Measurements from ENCODE around the gene RET.
"Not testable (repeated sequence)": the region's sequence is repeated elsewhere in the genome, so short reads cannot be mapped to it uniquely, and the experiment has no call there.

RET gene

DNA sequence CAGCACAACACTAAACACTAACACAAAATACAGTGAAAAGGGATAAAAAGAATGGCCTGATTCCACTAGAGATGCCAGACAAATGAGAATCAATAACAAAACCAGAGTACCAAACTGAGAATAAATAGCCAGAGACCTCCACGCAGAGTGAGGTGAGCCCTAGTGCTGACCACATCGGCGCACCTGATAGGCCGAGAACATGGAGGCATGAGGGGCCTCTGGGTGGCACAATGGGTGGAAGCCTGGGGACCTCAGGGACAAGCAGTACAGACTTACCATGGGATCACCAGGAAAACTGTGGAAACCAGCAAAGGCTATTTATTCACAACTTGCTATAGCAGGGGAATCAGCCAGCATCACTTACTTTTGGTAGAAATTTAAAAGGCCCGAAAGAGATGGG is 59.6 kb downstream of the RET start:
- no peak for DNase-seq (ENCODE audit: low read depth)

DNA sequence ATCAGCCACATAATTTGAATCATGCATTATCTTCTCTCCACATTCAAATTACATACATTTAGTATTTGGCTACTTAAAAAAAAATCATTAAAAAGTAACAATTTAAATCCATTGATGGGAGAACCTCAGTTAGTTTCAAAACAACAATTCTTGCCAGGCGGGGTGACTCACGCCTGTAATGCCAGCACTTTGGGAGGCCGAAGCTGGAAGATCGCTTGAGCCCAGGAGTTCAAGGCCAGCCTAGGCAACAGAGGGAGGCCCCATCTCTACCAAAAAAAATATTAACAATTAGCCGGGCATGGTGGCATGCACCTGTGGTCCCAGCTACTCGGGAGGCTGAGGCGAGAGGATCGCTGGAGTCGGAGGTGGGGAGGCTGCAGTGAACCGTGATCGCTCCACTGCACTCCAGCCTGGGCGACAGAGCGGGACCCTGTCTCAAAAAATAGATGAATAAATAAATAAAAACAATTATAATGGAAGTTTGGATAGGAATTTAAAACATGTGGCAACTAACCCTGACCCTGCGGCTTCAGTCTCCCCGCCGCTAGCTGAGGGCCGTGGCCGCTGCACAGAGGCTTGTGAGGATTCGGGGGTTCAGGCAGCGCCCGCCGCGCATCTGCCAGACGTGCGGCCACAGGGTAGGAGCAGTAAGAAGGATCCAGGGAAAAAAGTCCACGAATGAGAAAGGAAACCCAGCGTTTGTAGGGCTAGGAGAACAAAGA is 60.3 kb downstream of the RET start:
- DNase-seq (ENCODE audit: low read depth) = peak; percentile 33

DNA sequence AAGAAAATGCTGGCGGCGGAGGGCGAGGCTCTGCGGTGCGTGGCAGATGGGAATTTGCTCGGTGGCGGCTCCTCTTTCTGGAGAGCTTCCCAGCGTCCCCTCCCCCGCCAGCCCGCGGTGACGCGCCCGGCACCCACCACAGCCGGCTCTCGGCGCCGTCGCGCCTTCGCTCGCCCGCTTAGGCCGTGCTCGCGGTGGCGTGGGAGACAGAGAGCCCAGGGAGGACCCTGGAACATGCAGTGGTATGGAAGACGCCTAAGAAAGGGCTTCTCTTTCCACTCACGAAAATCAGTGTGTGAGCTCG is 60.8 kb downstream of the RET start:
- peak; percentile 73 for DNase-seq (ENCODE audit: low read depth)

DNA sequence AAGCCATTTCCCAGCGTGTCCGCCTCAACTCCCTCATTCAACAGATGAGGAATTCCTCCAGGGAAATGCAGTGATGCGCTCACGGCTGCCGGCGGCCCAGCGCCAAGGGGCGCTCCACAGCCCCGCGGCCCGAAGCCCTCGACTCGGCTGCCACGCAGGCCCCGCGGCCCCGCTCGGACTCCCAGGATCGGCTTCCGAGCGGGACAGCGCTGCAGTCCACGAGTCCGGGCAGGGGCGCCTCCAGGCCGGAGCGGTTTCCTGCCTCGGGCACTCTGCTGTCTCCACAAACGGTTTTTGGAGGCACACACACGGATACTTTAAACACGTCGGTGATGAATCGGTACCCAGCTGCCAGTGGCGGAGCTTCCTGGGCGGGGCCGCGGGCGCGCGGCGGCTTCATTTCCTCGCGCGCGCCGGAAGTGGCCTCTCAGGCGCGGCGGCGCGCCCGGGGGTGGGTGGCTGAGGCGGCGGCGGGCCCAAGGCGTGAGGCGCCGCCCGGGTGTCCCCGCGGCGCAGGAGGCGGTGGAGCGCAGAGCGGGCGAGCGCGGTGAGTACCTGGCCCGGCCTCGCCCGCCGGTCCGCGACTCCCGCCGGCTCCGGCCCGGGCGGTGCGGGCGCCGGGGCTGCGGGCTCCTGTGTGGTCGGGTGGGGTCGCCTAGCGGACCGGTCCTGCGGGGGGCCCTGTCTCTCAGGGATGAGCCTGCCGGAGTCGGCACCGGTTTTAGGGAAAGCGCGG is 61.3 kb downstream of the RET start, which contains the start of gene CSGALNACT2:
TSS of gene CSGALNACT2 (plus strand) at position 425 of the 736 bp plus-strand sequence. CDS start 16,705 bp downstream, outside the sequence.
- DNase-seq (ENCODE audit: low read depth) = peak; percentile 94

GRCh38 chr10:43138757-43139241 is 61.9 kb downstream of the RET start:
- peak; percentile 79 for DNase-seq (ENCODE audit: low read depth)

GRCh38 chr10:43141421-43141820 is 64.6 kb downstream of the RET start:
- no peak for DNase-seq (ENCODE audit: low read depth)

GRCh38 chr10:43145311-43145710 is 68.4 kb downstream of the RET start:
- DNase-seq (ENCODE audit: low read depth) = no peak

DNA sequence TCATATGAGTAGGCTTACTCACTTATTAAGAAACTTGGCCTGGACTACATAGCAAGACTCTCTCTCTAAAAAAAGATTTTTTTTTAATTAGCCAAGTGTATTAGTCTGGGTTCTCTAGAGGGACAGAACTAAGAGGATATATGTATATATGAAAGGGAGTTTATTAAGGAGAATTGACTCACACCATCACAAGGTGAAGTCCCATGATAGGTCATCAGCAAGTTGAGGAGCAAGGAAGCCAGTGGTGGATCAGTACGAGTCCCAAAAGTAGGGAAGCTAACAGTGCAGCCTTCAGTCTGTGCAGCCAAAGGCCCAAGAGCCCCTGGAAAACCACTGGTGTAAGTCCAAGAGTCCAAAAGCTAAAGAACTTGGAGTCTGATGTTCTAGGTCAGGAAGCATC is 69.1 kb downstream of the RET start:
- DNase-seq (ENCODE audit: low read depth) = not testable (repeated sequence)

- DNase-seq (ENCODE audit: low read depth) = no peak
These were observed 74.5 kb downstream of the RET start for GRCh38 chr10:43151371-43151770.

- no peak for DNase-seq (ENCODE audit: low read depth)
These were observed 77.0 kb downstream of the RET start for GRCh38 chr10:43153901-43154300.

- DNase-seq (ENCODE audit: low read depth) = no peak
These were observed 78.4 kb downstream of the RET start for GRCh38 chr10:43155221-43155620.

- no peak for DNase-seq (ENCODE audit: low read depth)
These were observed 78.9 kb downstream of the RET start for GRCh38 chr10:43155741-43156140.

DNA sequence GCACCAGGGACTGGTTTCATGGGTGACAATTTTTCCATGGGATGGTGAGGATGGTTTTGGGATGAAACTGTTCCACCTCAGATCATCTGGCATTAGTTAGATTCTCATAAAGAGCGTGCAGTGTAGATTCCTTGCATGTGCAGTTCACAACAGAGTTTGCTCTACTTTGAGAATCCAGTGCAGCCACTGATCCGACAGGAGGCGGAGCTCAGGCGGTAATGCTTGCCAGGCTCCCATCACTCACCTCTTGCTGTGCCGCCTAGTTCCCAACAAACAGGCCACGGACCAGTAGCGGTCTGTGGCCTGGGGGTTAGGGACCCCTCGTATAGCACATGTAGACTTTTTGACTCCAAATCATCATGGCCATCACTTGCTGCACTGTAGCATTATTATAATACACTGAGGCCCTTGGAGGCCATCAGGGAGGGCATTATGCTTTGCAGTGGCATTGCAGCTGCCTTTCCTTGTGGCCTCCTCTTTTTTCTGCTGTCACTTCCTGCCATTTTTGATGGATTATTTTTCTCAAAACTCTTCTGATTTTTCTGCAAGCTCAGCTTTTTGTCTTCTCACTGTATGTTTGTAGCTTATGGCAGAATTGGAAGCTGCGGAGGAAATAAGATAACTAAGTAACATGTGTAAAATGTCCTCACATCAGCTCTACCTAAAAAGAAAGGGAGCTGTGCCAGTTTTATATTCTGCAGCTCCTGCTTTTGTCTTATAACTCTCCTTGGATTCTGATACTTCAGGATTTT is 79.9 kb downstream of the RET start:
- DNase-seq (ENCODE audit: low read depth) = no peak

GRCh38 chr10:43158636-43159035 is 81.8 kb downstream of the RET start:
- no peak for DNase-seq (ENCODE audit: low read depth)

- peak; percentile 91 for DNase-seq (ENCODE audit: low read depth)
These were observed 83.4 kb downstream of the RET start for GRCh38 chr10:43160046-43160920.

DNA sequence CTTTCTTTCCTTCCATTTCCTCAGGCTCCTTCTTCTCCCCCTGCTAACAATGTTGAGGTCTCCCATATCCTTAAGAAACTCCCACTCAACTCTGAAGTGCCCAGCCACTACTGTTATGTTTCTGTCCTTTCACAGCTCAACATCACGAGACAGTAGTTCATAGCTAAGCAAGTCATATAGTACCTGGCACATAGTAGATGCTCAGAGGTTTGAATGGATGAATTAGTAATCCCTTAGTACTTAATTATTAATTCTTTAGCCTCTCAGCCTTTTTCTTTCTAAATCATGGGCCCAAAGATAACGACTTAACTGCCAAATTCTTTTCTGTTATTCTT is 84.0 kb downstream of the RET start:
- peak; percentile 65 for DNase-seq (ENCODE audit: low read depth)

- DNase-seq (ENCODE audit: low read depth) = no peak
These were observed 85.7 kb downstream of the RET start for GRCh38 chr10:43162604-43163003.

DNA sequence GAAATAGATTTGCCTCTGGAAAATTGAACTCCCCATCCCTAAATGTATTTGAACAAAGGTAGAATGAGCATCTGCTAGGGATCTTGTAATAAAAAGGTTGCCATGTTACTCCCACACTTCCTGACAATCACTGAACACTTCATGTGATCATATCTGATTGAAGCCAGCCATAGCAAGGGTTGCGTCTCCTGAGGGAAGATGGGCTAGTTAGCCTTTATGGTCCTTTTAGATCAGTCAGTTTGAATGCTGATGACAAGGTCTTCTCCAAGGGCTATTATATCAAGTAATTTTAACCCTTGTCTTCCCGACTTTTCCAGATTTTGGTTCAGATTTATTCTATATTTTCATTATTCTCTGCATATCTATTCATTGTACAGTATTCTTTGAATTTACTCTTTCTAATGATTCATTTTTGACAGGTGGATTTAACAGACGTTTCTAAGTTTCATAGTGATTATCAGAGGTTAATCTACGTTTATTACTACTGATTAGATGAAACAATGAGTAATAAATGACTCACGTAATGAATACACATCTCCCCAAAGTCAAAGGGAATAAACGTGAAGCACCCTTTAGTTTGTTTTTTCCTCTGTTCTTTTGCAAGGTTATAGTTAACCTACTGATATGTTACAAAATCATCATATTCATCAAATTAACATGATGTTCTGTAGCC is 89.5 kb downstream of the RET start:
- DNase-seq (ENCODE audit: low read depth) = peak; percentile 62

DNA sequence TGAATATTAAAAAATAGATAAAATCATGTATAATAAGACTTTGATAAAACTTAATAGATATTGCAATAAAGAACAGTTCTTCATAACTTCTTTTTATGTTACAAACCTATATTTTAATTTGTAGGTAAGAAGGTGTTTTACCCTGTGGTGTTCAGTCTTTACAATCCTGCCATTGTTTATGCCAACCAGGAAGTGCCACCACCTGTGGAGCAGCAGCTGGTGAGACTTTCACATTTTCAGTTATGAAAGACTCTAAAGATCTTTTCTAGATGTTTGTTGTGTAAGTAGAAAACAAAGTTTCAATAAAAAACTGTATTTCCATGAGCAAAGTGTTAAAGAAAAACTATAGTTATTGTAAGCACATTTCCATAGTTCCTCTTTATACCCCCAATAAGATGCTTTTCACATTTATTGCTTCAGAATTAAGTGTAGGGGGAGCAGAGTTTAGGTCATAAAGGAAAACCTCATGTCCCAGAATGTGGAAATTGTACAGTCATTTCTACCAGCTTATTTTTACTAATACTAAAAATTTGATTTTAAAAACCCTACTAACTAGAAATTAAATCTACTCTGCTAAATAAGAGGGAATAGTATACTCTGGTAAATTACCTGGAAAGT is 90.1 kb downstream of the RET start:
- DNase-seq (ENCODE audit: low read depth) = no peak

DNA sequence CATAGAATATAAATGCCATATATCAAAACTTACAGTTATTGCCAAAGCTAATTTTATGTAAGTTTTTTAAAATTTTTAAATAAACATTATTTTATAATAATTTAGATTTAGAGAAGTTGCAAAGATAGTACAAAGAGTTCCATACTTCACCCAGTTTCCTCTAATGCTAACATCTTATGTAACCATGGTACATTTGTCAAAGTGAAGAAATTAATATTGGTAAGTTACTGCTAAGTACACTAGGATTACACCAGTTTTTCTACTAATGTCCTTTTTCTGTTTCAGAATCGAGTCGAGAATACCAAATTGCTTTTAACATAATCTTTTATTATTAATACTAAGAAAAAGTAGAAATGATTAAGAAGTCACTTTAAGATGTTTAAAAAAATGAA is 90.6 kb downstream of the RET start:
- DNase-seq (ENCODE audit: low read depth) = no peak

- DNase-seq (ENCODE audit: low read depth) = peak; percentile 43
These were observed 93.6 kb downstream of the RET start for GRCh38 chr10:43170491-43170890.
